NCI-H460 (cell line): ENCODE measurements around the gene MYO1C. TPM values are rescaled to one million over a fixed set of nuclear protein-coding genes. Genes with fewer than 3 reads are reported as not detected.
"Not testable (repeated sequence)": the region's sequence is repeated elsewhere in the genome, so short reads cannot be mapped to it uniquely, and the experiment has no call there.

Experiments
- DNase-seq: peaks from one replicate; pipeline ENCODE4 v3.0.0-alpha.2; 2016; ENCODE audit warnings: low read depth; ENCODE audit errors: extremely low read depth
- polyA plus RNA-seq: library from polyadenylated mRNA; depleted of rRNA; stranded (reverse); fragments of >200 nt; gene quantifications from 2 replicates; pipeline ENCODE4 v1.2.3, GENCODE V29; 2014; cell fraction: nucleus; rRNA removed
- total RNA-seq: library from RNA; depleted of rRNA; stranded (reverse); fragments of >200 nt; shearing (Covaris generic); gene quantifications from 2 replicates; pipeline ENCODE4 v1.2.3, GENCODE V29; 2014; rRNA removed

MYO1C gene, protein sequence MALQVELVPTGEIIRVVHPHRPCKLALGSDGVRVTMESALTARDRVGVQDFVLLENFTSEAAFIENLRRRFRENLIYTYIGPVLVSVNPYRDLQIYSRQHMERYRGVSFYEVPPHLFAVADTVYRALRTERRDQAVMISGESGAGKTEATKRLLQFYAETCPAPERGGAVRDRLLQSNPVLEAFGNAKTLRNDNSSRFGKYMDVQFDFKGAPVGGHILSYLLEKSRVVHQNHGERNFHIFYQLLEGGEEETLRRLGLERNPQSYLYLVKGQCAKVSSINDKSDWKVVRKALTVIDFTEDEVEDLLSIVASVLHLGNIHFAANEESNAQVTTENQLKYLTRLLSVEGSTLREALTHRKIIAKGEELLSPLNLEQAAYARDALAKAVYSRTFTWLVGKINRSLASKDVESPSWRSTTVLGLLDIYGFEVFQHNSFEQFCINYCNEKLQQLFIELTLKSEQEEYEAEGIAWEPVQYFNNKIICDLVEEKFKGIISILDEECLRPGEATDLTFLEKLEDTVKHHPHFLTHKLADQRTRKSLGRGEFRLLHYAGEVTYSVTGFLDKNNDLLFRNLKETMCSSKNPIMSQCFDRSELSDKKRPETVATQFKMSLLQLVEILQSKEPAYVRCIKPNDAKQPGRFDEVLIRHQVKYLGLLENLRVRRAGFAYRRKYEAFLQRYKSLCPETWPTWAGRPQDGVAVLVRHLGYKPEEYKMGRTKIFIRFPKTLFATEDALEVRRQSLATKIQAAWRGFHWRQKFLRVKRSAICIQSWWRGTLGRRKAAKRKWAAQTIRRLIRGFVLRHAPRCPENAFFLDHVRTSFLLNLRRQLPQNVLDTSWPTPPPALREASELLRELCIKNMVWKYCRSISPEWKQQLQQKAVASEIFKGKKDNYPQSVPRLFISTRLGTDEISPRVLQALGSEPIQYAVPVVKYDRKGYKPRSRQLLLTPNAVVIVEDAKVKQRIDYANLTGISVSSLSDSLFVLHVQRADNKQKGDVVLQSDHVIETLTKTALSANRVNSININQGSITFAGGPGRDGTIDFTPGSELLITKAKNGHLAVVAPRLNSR
- 76.2 and 78.8 TPM in 2 replicates for total RNA-seq
- 55.6 and 83.3 TPM in 2 replicates for polyA plus RNA-seq

DNA sequence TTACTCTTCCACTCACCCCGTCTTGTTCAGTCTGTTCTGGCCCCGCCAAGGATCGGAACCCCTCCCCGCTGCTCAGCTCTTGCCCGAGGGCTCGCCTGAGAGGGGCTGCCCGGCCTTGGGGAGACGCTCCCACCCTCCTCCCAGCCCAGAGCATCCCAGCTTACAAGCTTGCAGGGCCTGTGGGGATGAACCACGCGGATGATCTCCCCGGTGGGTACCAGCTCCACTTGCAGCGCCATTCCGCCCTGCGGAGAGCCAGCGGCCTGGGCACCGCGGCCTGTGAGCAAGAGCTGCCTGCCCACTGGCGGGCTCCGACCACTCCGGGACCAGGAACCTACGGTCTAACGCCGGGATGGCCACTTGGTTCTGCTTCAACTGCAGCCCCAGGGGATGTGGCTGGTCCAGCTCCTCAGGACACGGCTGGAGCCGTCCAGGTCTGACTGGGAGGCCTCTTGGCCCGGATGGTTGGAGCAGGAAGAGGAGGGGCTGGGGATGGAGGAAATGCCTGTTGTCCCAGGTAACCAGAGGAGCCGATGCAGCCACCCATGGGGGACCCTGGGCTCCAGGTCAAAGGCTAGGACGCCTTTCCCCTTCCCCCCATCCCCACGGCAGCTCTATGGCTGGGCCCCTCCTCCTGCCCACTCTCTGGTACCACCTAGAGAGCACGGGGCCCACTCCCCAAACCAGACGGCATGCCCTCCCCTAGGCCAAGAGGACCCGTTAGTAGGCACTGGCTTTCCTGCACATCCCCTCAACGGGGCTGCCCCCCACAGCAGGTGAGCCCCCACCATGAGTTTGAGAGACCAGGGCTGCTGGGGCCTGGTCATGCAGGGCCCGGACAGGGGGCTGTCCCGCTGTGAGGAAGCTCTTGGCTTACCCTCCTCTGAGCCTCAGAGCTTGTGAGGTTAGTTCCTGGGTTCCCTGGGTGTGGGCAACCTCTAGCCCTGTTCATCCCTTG lies at the start of gene MYO1C:
Gene MYO1C (minus strand): TSS at position 438 of the 958 bp plus-strand sequence. CDS start 199 bp downstream, at position 239.
- no peak for DNase-seq

GRCh38 chr17:1541367-1541904 lies 49.0 kb upstream of the MYO1C start:
- DNase-seq: no peak

DNA sequence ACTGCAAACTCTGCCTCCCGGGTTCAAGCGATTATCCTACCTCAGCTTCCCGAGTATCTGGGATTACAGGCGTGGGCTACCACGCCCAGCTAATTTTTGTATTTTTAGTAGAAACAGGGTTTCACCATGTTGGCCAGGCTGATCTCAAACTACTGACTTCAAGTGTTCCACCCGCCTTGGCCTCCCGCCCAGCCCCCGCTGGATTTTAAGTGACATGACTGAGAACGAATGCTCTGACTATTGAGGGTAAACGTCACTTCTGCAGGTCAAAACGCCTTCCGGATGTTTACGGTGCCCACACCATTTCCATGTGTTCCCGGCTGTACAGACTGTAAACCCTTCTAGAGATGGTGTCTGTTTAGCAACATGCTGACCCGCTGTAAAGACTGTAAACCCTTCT lies 47.3 kb upstream of the MYO1C start:
- no peak for DNase-seq

DNA sequence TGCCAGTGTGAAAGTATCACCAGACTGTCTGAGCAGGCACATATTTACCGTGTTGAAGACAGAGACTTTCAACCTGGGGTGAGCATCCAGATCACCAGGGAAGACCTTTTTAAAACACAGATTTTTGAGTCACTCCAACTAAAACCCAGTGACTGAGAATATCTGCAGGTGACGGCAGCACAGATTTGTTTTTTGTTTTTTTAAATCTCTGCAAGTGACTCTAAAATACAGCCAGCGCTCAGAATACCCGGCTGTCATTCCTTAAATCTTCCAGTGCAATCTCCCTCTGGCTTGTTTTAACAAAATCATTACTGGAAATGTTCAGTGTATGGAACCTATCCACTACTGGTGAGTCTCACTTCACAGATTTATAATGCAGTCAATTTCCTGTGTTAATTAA lies 43.3 kb upstream of the MYO1C start:
- DNase-seq: no peak

DNA sequence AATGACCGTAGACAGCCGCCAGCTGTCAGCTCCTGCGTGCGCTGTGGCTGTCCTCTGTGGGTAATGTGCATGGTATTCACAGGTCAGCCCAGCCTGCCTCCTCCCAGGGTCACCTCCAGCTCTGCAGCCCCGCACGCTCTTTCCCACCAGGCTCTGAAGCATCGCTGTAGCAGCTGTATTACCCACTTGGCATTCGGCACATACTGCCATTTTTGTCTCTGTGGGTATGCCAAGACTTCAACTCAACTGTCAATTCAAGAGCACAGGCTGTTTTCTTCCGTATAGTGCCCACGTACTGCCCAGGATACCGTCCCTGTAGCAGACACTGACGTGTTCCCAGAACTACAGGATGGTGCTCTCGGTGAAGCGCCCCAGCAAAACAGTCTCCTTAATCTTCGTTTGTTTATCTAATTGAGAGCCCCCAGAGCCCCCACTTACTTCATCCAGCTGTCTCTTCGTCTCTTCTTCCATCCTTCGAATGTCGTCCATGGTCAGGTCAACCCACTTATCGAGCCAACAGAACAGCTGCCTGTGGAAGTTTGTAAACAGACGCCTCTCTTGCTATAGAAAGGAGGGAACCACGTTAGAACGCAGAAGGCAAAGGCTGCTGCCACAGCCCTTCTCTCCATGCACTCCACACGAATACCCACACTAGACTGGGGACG lies 41.3 kb upstream of the MYO1C start:
- no peak for DNase-seq

DNA sequence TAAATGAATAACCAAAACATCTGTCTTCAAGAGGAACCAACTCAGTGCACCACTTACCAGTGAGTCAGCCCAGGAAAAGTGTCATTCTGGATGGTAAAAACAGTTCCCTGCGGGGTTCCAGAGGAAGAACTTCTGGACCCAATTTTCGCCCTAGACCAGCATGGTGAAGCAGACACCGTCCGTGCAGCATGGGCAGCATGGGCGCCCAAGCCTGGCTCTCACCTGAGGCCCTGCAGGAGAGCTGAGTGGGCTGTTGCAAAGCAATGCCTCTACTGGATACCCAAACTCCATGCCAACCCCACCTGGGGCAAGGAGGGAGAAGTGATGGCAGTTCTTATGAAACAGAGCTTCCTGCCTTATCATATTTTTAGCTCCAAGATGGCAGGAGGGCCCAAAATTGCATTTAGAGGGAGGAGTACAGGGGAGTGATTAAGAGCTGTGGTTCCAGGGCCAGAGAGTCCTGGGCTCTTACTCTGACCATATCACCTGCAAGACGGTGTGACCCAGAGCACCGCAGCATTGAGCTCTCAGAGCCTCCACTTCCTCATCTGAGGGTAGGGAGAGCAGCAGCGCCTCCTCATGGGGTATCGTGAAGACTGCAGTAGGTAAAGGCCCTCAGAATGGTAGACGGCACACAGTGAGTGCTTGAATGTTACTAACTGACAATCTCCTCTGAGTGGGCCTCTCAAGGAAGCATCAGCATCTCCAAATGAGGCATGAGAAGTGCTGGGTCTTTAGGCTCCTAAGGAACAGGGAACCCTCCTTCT lies 40.5 kb upstream of the MYO1C start:
- DNase-seq: no peak

- no peak for DNase-seq
Observed at GRCh38 chr17:1529863-1530262, 37.4 kb upstream of the MYO1C start.

- DNase-seq: not testable (repeated sequence)
Observed at GRCh38 chr17:1526876-1527275, 34.4 kb upstream of the MYO1C start.

DNA sequence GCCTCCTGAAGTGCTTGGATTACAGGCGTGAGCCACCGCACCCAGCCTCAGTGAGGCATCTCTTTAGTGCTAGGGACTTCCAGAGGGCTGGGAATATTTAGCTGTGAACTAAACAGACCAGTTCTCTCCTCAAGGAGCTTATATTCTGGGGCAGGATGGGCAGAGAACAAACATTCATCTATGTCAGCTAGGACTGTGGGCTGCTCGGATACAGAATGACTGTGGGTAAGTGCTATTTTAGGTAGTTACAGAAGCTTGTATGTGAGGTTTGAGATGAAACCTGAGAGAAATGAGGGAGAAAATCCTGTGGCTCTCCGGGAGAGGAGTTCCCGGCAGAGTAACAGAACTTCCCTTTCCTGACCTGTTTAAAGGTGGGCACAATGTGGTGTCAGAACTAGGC lies 30.1 kb upstream of the MYO1C start:
- no peak for DNase-seq

GRCh38 chr17:1521086-1521640 lies 28.7 kb upstream of the MYO1C start:
- DNase-seq: no peak

- no peak for DNase-seq
Observed at GRCh38 chr17:1519678-1520077, 27.2 kb upstream of the MYO1C start.

DNA sequence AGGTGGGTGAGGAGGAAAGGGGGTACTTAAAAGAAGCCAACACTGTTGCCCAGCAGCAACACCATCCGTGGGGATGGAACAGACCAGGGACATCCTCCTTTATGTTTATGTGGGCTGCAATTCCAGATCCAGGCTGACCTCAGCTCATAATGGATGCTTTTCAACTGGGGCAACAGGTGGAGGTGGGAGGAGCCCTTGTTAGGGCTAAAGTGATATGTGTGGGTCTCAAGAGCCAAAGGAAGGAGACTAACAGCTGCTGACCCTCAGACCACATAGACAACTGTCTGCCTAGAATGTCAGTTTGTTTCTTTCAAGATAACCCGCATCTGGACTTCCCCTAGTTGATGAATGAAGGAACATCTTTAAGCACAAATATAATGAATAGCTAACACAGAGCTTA lies 25.9 kb upstream of the MYO1C start:
- DNase-seq: no peak

DNA sequence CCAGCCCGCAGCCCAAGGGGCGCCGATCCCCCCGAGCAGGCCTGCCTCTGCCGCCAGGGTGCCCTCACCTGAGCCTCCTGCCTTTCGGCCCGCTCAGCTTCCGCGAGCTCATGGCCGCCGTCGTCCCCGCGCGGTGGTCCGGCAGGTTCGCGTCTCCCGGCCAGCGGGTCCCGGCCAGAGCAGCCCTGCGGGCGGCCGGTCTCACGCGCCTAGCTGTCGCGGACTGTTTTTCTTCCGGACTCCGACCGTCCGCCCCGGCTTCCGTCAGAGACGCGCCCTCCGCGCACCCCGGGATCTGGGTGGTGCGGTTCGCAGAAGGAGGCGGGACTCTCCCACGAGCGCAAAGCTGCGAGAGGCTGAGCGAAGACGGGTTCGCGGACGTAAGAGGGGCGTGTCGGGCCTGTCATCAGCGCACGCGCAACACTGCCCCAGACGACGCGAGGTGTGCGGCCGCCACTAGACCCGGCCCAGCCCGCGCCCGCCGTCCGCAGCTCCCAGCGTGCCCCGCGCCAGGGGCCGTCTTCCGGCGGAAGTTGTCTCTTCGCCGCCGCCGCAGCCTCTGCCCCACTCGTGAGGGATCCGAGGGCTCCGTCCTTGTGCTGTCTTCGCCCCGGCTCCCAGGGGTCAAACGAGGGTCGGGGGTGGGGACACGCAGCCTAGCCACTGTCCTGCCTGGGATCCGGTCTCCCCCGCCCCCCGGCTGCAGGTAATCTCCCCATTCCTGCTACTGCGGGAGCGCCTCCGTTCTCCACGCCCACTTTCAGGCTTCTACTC lies 24.1 kb upstream of the MYO1C start, which contains the start of gene INPP5K:
Gene INPP5K (minus strand): TSS at position 225 of the 774 bp plus-strand sequence. CDS start 113 bp downstream, at position 112.
- peak; percentile 98 for DNase-seq

GRCh38 chr17:1515640-1516387 lies 23.3 kb upstream of the MYO1C start:
- peak; percentile 75 for DNase-seq

GRCh38 chr17:1512351-1512750 lies 19.9 kb upstream of the MYO1C start:
- no peak for DNase-seq

DNA sequence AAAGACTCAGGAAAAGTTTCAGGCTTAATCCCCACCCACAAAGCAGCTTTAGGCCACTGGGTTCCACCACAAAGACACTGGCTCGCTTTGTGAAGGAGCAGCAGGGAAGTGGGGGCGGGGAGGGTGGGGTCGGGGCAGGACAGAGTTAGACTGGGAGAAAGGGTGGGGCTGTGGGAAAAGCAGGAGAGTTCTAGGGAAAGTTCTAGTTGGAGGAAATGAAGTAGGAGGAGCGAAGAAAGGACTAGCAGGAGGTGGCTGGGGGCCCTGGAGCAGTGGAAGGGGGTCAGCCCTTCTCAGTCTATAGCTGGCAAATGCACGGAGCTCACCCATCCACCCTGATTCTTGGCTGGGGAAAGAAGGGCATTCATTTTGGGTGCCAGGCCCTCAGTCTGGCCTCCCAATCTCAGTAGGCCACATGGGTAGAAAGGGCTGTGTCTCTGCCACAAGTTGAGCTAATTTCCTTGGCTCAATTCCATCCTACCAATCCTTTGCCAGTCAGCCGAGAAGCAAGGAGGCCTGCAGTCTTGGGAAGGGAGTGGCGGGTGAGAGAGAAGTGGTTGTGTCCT lies 19.4 kb upstream of the MYO1C start:
- DNase-seq: no peak
